NB4 (cell line): ENCODE measurements around the gene TAF11L6.
"Not testable (repeated sequence)": the region's sequence is repeated elsewhere in the genome, so short reads cannot be mapped to it uniquely, and the experiment has no call there.

ENCODE experiments used
- DNase-seq: peaks from one replicate; pipeline ENCODE4 v3.0.0; 2010; ENCODE audit warnings: low read depth
- H3K4me3 ChIP-seq: one replicate; pipeline ENCODE4 v1.5.1; 2011; ENCODE audit warnings: mild to moderate bottlenecking, low read depth, low read length, moderate library complexity
- CTCF ChIP-seq: IDR thresholded peaks from one replicate; pipeline ENCODE4 v1.5.1; 2012; ENCODE audit warnings: low read depth, low read length
- MAX ChIP-seq: IDR thresholded peaks from 2 replicates; pipeline ENCODE4 v1.6.1; 2011; ENCODE audit warnings: low read depth, low read length
- MYC ChIP-seq: IDR thresholded peaks from 2 replicates; pipeline ENCODE4 v1.6.1; 2011; ENCODE audit warnings: low read depth, low read length
- POLR2A ChIP-seq: IDR thresholded peaks from 2 replicates; pipeline ENCODE4 v1.6.1; 2011; ENCODE audit warnings: mild to moderate bottlenecking; ENCODE audit not compliant: insufficient read length; ENCODE audit errors: extremely low read depth

Gene TAF11L6

GRCh38 chr5:17528369-17528768 lies at the start of gene TAF11L6:
Gene TAF11L6 (plus strand): TSS chr5:17528669.
- not testable (repeated sequence) for H3K4me3 ChIP-seq, DNase-seq

GRCh38 chr5:17481378-17481777 lies 47.1 kb upstream of the TAF11L6 start:
- DNase-seq = no peak
- TF ChIP-seq MYC (no peak), CTCF (no peak), POLR2A (no peak), MAX (no peak)
- H3K4me3 ChIP-seq = no peak overlapping the region

- no peak overlapping the region for H3K4me3 ChIP-seq
- TF ChIP-seq MAX (no peak), CTCF (no peak), MYC (no peak)
- DNase-seq = no peak
These were observed 45.7 kb upstream of the TAF11L6 start for GRCh38 chr5:17482790-17483189.

GRCh38 chr5:17486464-17487173 lies 41.9 kb upstream of the TAF11L6 start:
- H3K4me3 ChIP-seq, DNase-seq: not testable (repeated sequence)

- no peak overlapping the region for H3K4me3 ChIP-seq
- TF ChIP-seq CTCF (no peak), MAX (no peak), POLR2A (no peak), MYC (no peak)
- no peak for DNase-seq
These were observed 41.3 kb upstream of the TAF11L6 start for GRCh38 chr5:17487174-17487512.

- H3K4me3 ChIP-seq, DNase-seq: not testable (repeated sequence)
These were observed 37.2 kb upstream of the TAF11L6 start for GRCh38 chr5:17491257-17491656.

- H3K4me3 ChIP-seq = no peak overlapping the region
- TF ChIP-seq MAX (no peak), POLR2A (no peak), CTCF (no peak), MYC (no peak)
- DNase-seq = no peak
These were observed 35.7 kb upstream of the TAF11L6 start for GRCh38 chr5:17492770-17493169.

- DNase-seq = no peak
- TF ChIP-seq CTCF (no peak), POLR2A (no peak), MAX (no peak), MYC (no peak)
- H3K4me3 ChIP-seq = no peak overlapping the region
These were observed 31.0 kb upstream of the TAF11L6 start for GRCh38 chr5:17497446-17497845.

GRCh38 chr5:17497931-17498330 lies 30.5 kb upstream of the TAF11L6 start, which contains the start of gene TAF11L2:
Gene TAF11L2 (plus strand): TSS chr5:17498231.
- DNase-seq, H3K4me3 ChIP-seq: not testable (repeated sequence)
